GM18870 (cell line): ENCODE results near the gene SNX15.

Experiments
- ATAC-seq: cut with Tn5 transposase; IDR thresholded peaks from one replicate; pipeline ENCODE4 v1.9.1; 2021; ENCODE audit warnings: moderate library complexity; ENCODE audit not compliant: unreplicated experiment

Gene SNX15

GRCh38 chr11:65055538-65055937, 28.3 kb downstream of the SNX15 start:
- no peak for ATAC-seq

DNA sequence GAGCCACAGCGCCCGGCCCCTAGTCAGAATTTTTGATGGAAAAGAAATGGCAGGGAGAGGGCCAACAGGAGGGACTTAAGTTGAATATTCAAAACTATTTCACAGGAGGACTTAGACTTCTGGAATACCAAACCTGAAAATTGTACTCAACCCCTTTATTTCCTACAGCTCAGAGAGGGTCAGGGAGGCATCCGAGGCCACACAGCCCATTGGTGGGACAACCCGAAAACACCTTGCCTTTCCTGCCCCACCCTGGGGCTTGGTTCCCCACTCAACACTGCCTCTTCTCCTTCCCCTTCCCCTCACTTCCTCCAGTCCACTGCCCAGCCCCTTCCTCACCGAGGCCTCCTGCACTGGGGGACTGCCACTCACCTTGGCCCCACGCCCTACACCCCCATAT, 29.8 kb downstream of the SNX15 start:
- ATAC-seq = no peak

- ATAC-seq = no peak
Measured at GRCh38 chr11:65057526-65057925, 30.3 kb downstream of the SNX15 start.

DNA sequence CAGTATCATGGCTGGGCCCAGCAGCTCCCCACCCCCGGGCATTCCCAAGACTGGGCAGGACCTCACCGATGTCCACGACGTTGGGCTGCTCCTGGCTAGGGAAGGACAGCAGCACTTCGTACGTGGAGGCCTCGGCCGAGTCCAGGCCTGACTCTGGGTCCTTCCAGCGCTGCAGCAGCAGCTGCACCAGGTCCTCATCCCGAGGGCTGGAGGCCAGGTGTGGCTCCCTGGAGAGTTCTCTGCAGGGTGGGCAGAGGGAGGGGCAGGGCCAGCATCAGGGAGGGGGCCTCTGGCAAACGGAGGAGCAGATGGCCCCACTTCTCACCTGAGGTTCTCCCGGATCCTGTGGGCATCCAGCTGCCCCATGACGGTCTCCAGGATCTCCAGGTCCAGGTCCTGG, 30.8 kb downstream of the SNX15 start:
- ATAC-seq = no peak

DNA sequence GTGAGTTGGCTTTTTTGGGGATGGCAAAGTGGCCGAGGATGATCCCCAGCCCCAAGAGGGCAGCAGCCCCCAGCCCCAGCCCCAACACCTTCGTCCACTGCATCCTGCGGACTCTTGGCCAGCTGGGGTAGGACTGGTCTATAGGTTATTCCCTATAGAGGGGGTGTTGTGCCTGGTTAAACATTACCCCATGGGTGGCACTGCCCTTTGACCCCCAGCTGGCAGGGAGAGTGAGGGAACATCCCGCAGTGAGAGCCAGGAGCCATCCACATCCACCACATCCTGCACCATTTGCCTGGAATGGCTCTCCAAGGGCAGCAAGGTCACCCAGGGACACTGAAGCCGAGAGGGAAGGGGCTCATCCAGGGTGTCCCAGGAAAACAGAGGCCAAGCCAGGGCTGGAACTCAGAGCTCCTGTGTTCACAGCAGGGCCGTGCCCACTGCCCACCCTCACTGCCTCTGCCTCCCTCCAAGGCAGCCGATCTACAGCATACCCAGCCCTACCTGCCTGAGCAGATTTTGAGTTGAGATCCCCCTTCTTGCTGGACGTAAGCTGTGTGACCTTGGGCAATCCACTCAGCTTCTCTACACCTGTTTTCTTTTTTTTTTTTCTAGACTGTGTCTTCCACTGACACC, 31.3 kb downstream of the SNX15 start, which contains the start of gene NAALADL1:
NAALADL1 (minus strand) TSS at position 135 of the 636 bp plus-strand sequence; CDS start at position 103, 32 bp downstream.
- no peak for ATAC-seq

GRCh38 chr11:65059523-65059922, 32.3 kb downstream of the SNX15 start:
- no peak for ATAC-seq

GRCh38 chr11:65059959-65060824, 33.0 kb downstream of the SNX15 start:
- no peak for ATAC-seq

DNA sequence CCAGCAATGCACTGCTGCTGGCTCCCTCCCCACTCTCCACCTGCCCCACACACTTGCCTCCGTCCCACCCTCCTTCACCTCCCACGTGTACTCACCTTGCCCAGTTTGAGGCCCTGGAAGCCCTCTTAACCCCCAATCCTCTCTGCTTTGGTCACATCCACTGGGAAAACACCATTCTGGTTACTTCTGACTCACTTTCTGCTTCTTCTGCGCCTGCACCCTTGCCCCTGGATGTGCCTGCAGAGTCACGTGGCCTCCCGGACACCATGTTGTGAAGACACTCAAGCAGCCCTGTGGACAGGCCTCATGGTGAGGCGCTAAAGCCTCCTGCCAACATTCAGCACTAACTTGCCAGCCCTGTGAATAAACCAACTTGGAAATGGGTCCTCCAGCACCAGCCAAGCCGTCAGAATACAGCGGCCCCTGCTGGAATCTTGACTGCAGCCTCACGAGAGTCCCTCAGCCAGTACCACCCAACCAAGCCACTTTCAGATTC, 33.7 kb downstream of the SNX15 start:
- no peak for ATAC-seq

GRCh38 chr11:65063532-65063931, 36.3 kb downstream of the SNX15 start:
- no peak for ATAC-seq

- no peak for ATAC-seq
Measured at GRCh38 chr11:65064847-65065240, 37.6 kb downstream of the SNX15 start.

DNA sequence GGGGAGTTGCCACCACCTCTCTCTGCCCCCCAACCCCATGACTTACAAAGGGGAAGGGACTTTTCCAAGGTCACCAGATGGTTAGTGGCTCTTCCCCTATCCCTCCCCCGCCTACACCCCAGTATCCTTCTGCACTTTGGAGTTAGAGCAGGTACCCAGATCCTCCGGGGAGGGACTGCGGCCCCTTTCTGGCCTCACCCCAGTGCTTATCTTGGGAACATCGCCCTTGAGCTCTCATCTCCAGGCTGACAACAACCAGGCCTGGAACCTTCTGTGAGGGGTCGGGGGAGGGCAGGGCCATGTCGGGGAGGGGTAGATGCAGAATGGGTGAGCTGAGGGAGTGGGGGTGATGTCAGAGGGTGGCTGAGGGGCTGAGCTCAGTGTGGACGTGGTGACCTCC, 38.6 kb downstream of the SNX15 start:
- ATAC-seq = no peak

GRCh38 chr11:65066315-65066714, 39.1 kb downstream of the SNX15 start:
- no peak for ATAC-seq

DNA sequence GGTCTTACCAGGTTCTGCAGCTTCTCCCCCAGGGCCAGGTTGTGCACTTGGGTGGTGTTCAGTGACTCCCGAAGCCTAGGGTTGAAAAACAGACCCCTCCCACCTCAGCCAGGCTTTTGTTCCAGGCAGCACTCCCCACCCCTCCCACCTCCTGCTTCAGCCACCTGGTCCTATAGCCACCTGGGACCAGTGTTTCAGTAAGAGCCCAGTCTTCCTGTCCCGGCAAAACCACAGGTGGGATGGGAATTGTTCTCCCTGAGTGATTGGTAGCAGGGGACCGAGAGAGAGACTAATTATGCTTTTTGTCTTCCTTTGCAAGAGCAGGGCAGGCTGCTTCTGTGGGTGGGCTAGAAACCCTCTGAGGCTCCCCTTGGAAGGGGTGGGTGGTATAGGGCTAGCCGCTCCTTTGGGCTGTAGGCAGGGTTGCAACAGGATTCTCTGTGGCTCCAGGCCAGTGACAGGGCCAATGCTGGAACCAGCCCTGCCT, 39.6 kb downstream of the SNX15 start:
- no peak for ATAC-seq

GRCh38 chr11:65067446-65067845, 40.2 kb downstream of the SNX15 start:
- ATAC-seq = no peak

- ATAC-seq = no peak
Measured at GRCh38 chr11:65069217-65069616, 42.0 kb downstream of the SNX15 start.

GRCh38 chr11:65071907-65072630, 44.8 kb downstream of the SNX15 start:
- no peak for ATAC-seq

- no peak for ATAC-seq
Measured at GRCh38 chr11:65072631-65072966, 45.4 kb downstream of the SNX15 start.

DNA sequence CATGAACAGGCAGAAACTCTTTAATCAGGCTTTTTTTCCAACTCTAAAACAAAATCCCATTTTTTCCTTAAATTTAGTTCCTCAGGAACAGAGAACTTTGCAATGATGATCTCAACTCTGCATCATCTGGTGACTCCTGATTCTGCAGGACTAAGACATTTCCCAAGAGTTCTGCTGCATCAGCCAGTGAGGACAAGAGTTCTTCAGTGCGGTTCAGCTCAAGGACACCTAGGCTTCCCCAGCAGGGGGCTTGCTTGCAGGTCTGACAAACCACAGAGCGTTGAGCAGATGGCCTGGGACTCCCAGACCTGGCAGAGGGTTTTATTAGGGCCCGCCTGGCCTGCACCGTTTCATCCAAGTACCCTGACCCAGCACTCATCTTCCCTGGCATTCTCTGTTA, 50.2 kb downstream of the SNX15 start:
- no peak for ATAC-seq

DNA sequence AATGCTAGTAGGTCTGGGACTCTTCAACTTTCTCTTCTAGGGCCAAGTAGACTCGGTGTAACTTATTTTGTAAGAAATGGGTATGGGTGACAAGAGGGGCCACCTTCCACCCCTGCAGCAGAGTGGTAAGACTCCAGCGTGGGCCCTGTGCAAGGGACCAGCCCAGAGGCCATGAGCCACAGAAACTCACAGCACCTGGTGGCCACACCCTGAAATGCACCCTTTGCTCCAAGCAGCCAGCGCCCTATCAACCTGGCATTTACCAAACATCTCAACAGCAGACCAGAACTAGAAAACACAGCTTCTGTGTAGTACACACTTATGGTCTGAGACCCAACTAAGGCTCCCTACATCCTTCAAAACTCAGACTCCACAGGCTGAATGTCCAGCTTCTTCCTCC, 50.9 kb downstream of the SNX15 start:
- no peak for ATAC-seq

GRCh38 chr11:65078786-65079342, 51.6 kb downstream of the SNX15 start:
- no peak for ATAC-seq
